ENCODE results near the gene ABR. TPM values are rescaled to one million over a fixed set of nuclear protein-coding genes. Genes with fewer than 3 reads are reported as not detected.

ABR gene
- polyA plus RNA-seq, 3 donors, result 55.2 to 63.0 (median 58.7) TPM

GRCh38 chr17:1177016-1177700, 2.6 kb downstream of the ABR start:
- DNase-seq, result no peak

- no peak for DNase-seq
These were observed 5.4 kb downstream of the ABR start for GRCh38 chr17:1174263-1174880.

DNA sequence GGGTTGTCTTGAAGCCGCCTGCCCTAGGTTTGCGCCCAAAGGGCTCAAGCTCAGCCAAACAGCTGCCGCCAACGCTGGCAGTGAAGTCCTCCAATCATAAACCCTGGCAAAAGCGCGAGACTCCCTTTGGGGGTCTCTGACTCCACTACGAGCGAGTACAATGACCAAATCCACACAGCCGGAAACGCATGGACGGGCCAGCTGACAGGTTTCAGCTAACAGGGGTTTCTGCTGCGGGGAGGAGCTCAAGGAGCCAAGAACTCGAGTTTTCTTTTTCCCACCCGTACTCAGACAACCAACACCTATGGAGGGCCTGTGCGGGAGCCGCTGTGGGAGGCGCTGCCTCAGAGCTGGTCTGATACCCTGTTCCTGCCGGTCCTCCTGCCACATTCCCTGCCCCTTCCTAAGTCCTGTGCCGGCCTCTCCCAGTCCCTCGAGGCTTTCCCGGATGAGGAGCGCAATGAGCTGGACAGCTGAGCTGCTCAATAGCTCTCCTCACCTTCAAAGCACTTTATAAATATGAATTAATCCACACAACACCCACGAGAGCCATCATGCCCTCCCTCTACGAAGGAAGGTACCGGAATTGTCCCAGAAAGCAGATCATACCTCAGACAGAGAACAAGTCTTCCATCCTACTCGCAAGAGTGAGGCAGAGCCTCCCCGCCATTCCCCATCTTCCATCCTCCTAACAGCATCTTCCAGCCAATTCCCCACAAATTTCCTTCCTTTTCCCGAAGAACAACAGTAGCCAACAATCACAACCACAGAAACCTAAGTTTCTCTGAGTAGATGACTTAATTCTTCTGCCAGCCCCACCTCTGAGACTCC, 6.1 kb downstream of the ABR start:
- DNase-seq, result no peak

DNA sequence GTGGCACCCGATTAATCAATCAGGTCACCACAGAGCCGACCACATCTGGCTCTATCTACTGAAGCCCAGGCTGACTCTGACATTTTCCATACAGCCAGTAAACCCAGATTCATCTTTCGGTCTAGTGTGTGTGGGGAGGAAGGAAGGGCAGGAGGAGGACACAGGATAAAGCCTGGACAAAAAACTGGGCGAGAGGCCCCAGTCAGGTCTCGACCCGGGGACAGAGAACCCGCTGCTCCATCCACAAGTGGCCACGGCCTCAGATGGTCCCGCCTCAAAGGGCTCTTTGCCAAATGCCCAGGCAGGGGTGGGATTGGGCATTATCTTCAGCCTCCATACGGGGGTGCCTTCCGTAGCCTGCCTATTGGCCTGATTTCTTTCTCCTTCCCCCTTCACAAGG, 7.8 kb downstream of the ABR start:
- no peak for DNase-seq

DNA sequence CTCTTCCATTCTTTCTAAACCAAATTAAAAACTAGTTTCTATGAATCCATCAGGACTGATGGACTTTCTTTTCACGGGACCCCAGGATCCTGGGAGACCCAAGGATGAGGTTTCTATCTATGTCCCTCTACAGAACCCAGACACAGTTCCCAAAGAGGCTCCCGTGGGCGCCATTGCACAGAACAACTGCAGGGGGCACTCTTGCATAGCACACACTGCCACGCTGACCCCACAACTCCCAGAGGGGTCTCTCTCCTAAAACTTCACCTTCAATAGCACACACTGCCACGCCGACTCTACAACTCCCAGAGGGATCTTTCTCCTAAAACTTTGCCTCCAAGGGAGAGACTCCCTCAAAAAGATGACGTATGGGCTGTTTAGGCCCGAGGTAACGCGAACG, 9.0 kb downstream of the ABR start:
- DNase-seq, result no peak

DNA sequence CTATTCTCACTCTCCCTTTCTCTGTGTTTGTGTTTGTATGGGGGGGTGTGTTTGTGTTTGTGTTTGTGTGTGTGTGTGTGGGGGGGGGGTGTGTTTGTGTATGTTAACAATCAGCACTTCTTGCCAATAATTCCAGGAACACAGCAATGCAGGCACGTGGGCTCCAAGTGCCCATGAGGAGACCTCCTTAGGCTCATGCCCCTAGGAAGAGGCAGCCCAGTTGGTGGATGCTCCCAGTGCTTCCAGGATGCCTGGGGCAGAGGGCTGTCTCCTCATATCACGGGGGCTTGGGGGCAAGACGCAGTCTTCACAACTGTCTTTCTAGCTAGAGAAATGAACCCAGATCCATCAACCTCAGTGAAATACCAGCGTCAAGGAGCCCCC, 9.9 kb downstream of the ABR start:
- DNase-seq, result no peak

GRCh38 chr17:1169221-1169928, 10.4 kb downstream of the ABR start:
- DNase-seq, result no peak

GRCh38 chr17:1168533-1169220, 11.1 kb downstream of the ABR start:
- no peak for DNase-seq

- no peak for DNase-seq
These were observed 13.5 kb downstream of the ABR start for GRCh38 chr17:1166276-1166675.

DNA sequence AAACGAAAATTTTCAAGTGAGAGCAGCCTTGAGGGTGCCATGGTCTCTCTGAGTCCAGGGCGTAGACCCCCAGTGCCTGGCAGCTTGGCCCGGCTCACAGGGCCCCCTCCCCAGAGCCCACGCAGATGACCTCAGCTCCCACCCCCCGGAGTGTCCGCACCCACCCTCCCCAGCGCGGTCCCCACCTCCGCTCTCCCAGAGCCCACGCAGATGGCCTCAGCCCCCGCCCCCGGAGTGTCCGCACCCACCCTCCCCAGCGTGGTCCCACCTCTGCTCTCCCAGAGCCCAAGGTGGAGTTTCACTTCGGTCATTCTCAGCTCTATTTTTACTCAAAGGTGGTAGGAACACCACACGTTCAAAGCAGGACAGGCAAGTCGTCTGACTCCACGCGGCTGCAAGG, 13.9 kb downstream of the ABR start:
- DNase-seq, result no peak

- DNase-seq, result no peak
These were observed 14.7 kb downstream of the ABR start for GRCh38 chr17:1164935-1165556.

- DNase-seq, result no peak
These were observed 17.5 kb downstream of the ABR start for GRCh38 chr17:1162116-1162855.

DNA sequence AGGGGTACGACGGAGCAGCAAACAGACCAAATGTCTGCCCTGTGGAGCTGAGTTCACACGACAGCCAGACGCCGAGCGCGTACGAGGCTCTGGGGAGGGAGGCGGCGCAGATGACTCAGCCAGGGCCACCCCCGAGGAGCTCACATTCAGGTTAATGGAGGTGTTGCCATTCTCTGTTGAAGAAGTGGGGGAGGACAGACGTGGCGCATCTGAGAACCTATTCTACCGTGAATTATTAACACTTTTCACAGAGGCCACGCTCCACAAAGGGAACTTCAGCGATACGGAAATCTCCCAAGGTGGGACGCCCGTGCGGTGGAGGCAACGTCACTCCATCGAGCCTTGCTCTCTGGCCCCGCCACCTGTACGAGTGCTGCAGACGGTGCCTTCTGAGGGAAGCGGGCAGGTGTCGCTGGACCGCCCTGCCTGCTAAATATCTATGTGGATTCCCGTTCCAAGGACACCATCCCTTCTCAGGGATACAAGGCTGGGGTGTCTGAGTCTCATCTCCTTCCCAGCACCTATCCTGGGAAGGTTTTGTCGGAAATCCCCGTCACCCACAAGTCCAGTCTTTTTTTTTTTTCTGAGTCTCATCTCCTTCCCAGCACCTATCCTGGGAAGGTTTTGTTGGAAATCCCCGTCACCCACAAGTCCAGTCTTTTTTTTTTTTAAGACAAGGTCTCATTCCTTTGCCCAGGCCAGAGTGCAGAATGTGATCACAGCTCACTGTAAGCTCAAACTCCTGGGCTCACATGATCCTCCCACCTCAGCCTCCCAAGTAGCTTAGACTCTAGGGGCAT, 19.0 kb downstream of the ABR start:
- no peak for DNase-seq

GRCh38 chr17:1159431-1160180, 20.2 kb downstream of the ABR start:
- no peak for DNase-seq

DNA sequence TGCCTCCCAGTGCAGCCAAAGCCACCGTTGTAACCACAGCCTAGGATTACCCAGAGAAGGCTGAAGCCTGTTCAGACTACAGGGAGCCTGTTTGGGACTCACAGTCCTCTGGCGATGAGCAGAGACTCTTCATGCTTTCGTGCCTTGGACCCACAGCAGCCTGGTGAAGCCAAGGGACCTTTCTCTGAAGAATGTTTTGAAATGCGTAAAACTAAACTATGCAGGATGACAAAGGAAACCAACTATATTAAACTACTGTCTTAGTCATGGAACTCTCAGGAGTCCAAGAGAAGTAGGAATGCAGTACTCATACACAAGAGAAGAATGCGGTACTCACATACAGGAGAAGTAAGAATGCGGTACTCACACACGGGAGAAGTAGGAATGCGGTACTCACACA, 20.9 kb downstream of the ABR start:
- no peak for DNase-seq

GRCh38 chr17:1156864-1157263, 22.9 kb downstream of the ABR start:
- no peak for DNase-seq

DNA sequence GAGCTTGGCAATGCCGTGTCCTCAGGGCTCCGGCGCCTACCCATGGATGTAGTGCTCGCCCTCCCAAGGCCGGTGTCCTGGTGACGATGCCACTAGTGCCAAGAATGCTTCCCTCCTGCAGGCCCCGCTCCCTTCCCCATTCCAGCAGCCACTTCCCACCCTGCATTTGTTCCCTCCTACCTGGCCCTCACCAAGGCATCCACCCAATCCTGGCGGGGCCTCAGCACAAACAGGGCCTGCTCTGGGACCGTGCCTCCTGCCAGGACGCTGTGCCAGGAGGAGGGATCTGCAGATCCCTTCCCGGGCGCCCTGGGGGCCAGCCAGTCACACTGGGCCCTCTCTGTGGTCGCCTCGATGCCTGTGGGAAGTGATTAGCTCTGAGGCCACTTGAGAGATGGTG, 25.1 kb downstream of the ABR start:
- no peak for DNase-seq

- DNase-seq, result no peak
These were observed 25.8 kb downstream of the ABR start for GRCh38 chr17:1153795-1154546.

Data from renal pelvis (tissue), 4 donors.